Activated B cell treated with CpG ODN at 0.5 μM for 24 hours (primary cell): Measurements from ENCODE around the gene RHBDL3. TPM values are rescaled to one million over a fixed set of nuclear protein-coding genes. Genes with fewer than 3 reads are reported as not detected.

Source experiments
- ATAC-seq: fragments of 200-7000 bp; cut with Tn5 transposase; one replicate; pipeline ENCODE4 v1.10.0; 2021; ENCODE audit warnings: low read depth, mild to moderate bottlenecking, moderate library complexity
- CTCF ChIA-PET: fragments of 350-600 bp; sonication (Branson Sonifier 250); formaldehyde crosslinking; loops from one replicate; lab custom pipeline; 2021; ENCODE audit warnings: antibody characterized with exemption; lab: Charles Lee
- POLR2A ChIA-PET: fragments of 350-600 bp; sonication (Branson Sonifier 250); formaldehyde crosslinking; loops from one replicate; lab custom pipeline; 2021; ENCODE audit warnings: antibody characterized with exemption; lab: Charles Lee
- DNase-seq: peaks from one replicate; pipeline ENCODE4 v3.0.0; 2022
- H3K27ac Mint-ChIP-seq: one replicate; pipeline ENCODE4 v1.8.0; 2020; ENCODE audit warnings: mixed read lengths
- H3K27me3 Mint-ChIP-seq: one replicate; pipeline ENCODE4 v1.8.0; 2021; ENCODE audit warnings: mixed read lengths
- H3K36me3 Mint-ChIP-seq: one replicate; pipeline ENCODE4 v1.8.0; 2021; ENCODE audit warnings: low read depth, mixed read lengths
- H3K4me1 Mint-ChIP-seq: one replicate; pipeline ENCODE4 v1.8.0; 2021; ENCODE audit warnings: mixed read lengths
- H3K4me3 Mint-ChIP-seq: one replicate; pipeline ENCODE4 v1.8.0; 2020; ENCODE audit warnings: mild to moderate bottlenecking, mixed read lengths
- H3K9me3 Mint-ChIP-seq: one replicate; pipeline ENCODE4 v1.8.0; 2020; ENCODE audit warnings: mixed read lengths
- intact Hi-C: fragments of 100-400 bp; cut with micrococcal nuclease; formaldehyde crosslinking; loops from one replicate; pipeline ENCODE4 v1.15.1; 2024
- total RNA-seq: library from RNA; stranded (reverse); gene quantifications from 2 replicates; pipeline ENCODE4 v1.2.3, GENCODE V29; 2022
- TF ChIP-seq, protein P1 (sequence below): fragments of 200-600 bp; IDR thresholded peaks from one replicate; pipeline ENCODE4 v1.8.0; 2022; ENCODE audit warnings: antibody characterized with exemption, mild to moderate bottlenecking

Gene RHBDL3
- total RNA-seq, 1 donor from 2014 or later = 0.20 TPM

DNA sequence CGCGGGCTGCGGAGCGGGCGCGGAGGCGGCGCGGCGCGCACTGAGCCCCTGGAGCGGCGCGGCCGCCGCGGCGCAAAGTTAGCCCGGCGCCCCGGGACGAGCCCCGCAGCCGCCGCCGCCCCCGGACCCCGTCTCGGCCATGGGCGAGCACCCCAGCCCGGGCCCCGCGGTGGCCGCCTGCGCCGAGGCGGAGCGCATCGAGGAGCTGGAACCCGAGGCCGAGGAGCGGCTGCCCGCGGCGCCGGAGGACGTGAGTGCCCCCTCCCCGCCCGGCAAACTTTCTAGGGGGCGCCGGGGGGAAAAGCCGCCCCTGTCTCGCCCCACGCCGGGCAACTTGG, 388 bp downstream of the RHBDL3 start:
- H3K9me3 Mint-ChIP-seq = no peaks in the 10 kb centered on the region
- DNase-seq (no peak), ATAC-seq (peak; percentile 33)
- ChIA-PET CTCF (no interaction called here), POLR2A (interaction anchor here (0.6 kb wide), 1 partner anchor 45 kb away, joined by 4 read pairs; no protein-coding TSS in a partner anchor)
- H3K36me3 Mint-ChIP-seq = no peaks in the 10 kb centered on the region
- peaks cover 55% of the 10 kb centered on the region for H3K27me3 Mint-ChIP-seq
- TF ChIP-seq, protein P1, sequence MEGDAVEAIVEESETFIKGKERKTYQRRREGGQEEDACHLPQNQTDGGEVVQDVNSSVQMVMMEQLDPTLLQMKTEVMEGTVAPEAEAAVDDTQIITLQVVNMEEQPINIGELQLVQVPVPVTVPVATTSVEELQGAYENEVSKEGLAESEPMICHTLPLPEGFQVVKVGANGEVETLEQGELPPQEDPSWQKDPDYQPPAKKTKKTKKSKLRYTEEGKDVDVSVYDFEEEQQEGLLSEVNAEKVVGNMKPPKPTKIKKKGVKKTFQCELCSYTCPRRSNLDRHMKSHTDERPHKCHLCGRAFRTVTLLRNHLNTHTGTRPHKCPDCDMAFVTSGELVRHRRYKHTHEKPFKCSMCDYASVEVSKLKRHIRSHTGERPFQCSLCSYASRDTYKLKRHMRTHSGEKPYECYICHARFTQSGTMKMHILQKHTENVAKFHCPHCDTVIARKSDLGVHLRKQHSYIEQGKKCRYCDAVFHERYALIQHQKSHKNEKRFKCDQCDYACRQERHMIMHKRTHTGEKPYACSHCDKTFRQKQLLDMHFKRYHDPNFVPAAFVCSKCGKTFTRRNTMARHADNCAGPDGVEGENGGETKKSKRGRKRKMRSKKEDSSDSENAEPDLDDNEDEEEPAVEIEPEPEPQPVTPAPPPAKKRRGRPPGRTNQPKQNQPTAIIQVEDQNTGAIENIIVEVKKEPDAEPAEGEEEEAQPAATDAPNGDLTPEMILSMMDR = no peak
- intact Hi-C loops = loop anchor here (2.0 kb wide), 1 partner anchor 53 kb away; no protein-coding TSS in a partner anchor
- H3K4me3 Mint-ChIP-seq = no peak overlapping the region
- H3K27ac Mint-ChIP-seq = no peak overlapping the region
- peaks cover 17% of the 10 kb centered on the region for H3K4me1 Mint-ChIP-seq

DNA sequence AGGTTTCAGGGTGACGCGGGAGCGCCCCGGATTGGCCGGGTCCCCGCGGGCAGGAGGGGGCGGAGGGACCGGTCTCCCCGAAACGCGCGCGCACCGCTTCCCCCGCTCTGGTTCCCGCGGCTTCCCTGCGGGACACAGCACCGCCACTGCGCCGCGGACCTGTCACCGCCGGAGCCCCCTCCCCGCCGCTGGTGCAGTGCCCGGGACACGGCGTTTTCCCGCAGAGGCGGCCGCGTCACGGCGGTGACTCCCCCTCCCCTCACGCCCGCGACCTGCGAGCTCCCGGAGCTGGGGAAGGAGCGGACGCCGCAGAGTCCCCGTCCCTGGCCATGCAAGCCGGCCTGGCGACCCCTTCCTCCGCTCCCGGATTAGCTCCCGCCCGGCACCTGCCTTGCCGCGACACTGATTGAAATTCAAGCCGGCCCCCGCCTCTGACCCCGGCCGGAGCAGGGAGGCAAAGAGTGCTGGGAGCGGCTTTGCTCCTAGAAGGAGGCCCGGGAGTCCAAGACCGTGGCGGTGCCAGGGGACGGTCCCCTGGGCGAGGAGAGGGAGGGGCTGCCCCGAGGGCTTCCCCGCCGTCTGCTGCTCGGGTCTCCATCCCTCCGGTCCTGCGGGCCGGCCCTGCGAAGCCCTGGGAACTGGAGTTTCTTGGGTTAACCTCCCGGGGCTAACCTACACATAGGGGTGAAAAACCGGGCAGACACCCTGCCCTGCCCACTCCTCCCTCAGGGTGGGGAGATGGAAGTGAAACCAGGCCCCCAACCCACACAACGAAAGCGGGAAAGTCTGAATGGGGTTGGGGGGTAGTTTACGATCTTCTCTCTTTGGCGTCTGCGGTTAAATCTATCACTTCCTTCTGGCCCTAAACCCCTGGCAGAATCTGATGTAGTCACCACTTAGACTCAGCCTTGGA, 1.0 kb downstream of the RHBDL3 start:
- H3K9me3 Mint-ChIP-seq = no peaks in the 10 kb centered on the region
- H3K27ac Mint-ChIP-seq = no peak overlapping the region
- peaks cover 54% of the 10 kb centered on the region for H3K27me3 Mint-ChIP-seq
- H3K4me1 Mint-ChIP-seq = peaks cover 17% of the 10 kb centered on the region
- POLR2A ChIA-PET = interaction anchor here (0.6 kb wide), 2 partner anchors 45 to 63 kb away, joined by 3 to 4 read pairs; no protein-coding TSS in a partner anchor
- CTCF ChIA-PET = no interaction called here
- ATAC-seq = peak; percentile 41
- DNase-seq = peak; percentile 32
- TF ChIP-seq, protein P1 = no peak
- no peaks in the 10 kb centered on the region for H3K36me3 Mint-ChIP-seq
- intact Hi-C loops = loop anchor here (2.0 kb wide), 1 partner anchor 52 kb away; no protein-coding TSS in a partner anchor
- peak overlapping the region; percentile 80 for H3K4me3 Mint-ChIP-seq

DNA sequence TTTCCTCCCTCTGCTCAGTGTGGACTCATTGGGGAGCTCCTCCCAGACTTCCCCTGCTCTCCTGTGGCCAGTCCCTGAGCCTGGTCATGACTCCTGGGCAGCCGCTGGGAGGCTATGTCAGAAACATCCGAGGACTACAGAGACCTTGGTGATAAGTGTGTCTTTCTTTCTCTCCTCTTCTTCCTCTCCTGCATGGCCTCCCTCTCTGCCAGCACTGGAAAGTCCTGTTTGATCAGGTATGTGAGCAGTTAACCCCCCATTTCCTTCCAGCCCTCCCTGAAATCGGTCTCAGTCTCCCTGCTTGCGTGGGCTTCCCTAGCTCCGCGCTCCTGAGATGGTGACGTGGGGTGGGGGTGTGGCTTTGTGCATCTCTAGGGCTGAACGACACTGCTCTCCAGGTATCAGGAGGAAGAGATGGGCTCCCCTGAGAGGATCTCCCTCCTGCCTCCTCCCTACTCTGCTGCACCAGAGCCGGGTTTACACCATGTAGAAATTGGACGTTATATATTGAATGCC, 2.1 kb downstream of the RHBDL3 start:
- Mint-ChIP-seq H3K9me3 (no peaks in the 10 kb centered on the region), H3K4me3 (peak overlapping the region; percentile 70), H3K36me3 (no peaks in the 10 kb centered on the region), H3K27me3 (peaks cover 58% of the 10 kb centered on the region), H3K4me1 (peaks cover 17% of the 10 kb centered on the region), H3K27ac (peak overlapping the region; percentile 25)
- ChIA-PET CTCF (no interaction called here), POLR2A (no interaction called here)
- TF ChIP-seq, protein P1 = no peak
- ATAC-seq = no peak
- no peak for DNase-seq
- intact Hi-C loops = loop anchor here (2.0 kb wide), 1 partner anchor 51 kb away; no protein-coding TSS in a partner anchor

DNA sequence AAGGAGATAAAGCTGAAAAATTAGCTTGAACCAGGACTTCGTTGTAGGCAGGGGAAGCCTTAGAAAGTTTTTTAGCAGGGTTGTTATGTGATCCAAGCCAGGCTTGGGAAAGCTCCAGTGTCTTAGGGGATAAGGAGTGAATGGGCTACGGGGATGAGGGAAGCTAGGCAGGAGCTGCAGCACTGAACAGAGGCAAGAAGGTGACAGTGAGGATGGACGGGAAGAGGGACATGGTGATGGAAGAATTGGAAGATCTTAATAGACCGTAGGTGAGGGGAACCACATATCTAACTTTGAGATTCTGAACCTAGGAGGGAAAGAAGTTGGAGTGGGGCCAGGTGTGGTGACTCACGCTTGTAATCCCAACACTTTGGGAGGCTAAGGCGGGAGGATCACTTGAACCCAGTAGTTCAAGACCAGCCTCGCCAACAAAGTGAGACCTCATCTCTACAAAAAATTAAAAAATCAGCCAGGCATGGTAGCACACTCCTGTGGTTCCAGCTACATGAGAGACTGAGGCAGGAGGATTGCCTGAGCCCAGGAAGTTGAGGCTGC, 3.2 kb downstream of the RHBDL3 start:
- Mint-ChIP-seq H3K4me3 (no peak overlapping the region), H3K9me3 (no peaks in the 10 kb centered on the region), H3K27ac (no peak overlapping the region), H3K36me3 (no peaks in the 10 kb centered on the region), H3K4me1 (peaks cover 17% of the 10 kb centered on the region), H3K27me3 (peaks cover 53% of the 10 kb centered on the region)
- POLR2A ChIA-PET = no interaction called here
- intact Hi-C loops = no loop called here
- no peak for DNase-seq
- TF ChIP-seq, protein P1 = no peak
- CTCF ChIA-PET = no interaction called here
- no peak for ATAC-seq

DNA sequence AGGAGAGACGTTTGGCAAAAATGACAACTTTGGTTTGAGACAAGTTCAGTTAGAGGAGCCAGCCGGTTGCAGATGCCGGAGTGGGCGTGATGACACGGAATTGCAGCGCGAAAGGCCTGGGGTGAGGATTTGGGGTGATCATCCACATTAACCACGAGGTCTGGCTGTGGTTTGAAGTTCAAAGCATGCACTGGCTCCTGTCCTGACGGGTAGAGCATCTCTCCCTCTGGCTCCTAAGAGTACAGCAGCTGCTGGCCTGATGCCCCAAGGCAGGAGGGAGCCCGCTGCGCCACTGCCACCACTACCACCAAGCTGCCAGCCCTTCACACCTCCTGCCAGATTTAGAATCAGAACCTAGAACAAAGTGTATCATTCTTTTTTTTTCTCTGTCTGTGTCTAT, 3.7 kb downstream of the RHBDL3 start:
- Mint-ChIP-seq H3K36me3 (no peaks in the 10 kb centered on the region), H3K27ac (no peak overlapping the region), H3K4me3 (no peak overlapping the region), H3K4me1 (peaks cover 17% of the 10 kb centered on the region), H3K9me3 (no peaks in the 10 kb centered on the region), H3K27me3 (peaks cover 53% of the 10 kb centered on the region)
- no peak for ATAC-seq
- DNase-seq = no peak
- ChIA-PET POLR2A (no interaction called here), CTCF (no interaction called here)
- TF ChIP-seq, protein P1 = no peak
- intact Hi-C loops = no loop called here
